HG02763 (cell line): ENCODE data around the gene CHSY3.

Source experiments
- ATAC-seq: cut with Tn5 transposase; IDR thresholded peaks from one replicate; pipeline ENCODE4 v1.9.1; 2021; ENCODE audit warnings: mild to moderate bottlenecking, moderate library complexity; ENCODE audit not compliant: unreplicated experiment

The CHSY3 gene

GRCh38 chr5:130021876-130022275 lies 117.6 kb downstream of the CHSY3 start:
- no peak for ATAC-seq

GRCh38 chr5:130023604-130024003 lies 119.3 kb downstream of the CHSY3 start:
- no peak for ATAC-seq

DNA sequence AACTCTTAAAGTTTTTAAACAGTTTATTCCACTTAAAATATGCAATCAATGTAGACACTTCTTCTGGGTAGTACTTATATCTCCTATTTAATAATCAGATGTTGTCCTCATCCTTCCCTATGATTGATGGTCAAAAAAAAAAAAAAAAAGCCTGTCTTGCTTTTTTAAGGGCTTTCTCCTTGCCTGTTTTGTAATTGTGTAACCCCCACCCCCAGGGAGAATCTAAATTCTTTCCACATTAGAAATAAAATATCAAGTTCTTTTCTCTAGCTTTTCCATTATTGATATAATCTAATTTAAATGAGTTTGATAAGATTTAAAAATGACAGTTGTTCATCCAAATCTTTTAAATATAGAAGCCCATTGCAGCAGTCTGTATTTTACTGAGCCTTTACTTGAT lies 119.7 kb downstream of the CHSY3 start:
- ATAC-seq: no peak

DNA sequence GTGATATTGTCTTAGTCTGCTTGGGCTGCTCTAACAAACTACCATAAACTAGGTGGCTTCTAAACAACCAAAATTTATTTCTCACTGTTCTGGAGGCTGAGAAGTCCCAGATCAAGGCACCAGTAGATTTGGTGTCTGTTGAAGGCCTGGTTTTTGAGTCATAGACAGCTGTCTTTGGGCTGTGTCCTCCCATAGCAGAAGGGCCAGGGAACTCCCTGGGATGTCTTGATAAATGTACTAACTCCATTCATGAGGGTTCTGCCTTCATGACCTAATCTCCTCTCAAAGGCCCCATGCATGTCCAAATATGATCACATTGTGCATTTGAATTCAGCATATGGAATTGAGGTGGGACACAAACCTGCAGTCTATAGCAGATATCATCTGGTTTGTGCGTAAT lies 121.2 kb downstream of the CHSY3 start:
- no peak for ATAC-seq

DNA sequence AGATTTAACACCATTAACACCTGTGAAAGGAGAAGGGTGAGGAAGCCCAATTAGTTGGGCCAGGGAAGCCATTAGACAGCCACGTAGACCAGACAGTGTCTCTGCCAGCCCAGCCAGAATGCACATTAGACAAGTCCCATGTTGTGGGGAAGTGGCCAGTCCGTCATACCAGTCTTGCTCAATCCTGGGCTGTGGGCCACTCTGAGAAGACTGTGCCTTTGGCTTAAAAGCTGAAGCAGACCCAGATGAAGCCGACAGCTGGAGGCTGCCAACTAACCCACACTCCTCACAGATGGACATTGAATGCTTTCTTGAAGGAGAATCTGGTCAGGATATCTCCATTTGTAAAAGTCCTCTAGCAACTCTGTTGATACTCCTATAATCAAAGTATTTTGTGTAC lies 128.5 kb downstream of the CHSY3 start:
- ATAC-seq: no peak

GRCh38 chr5:130034566-130035210 lies 130.4 kb downstream of the CHSY3 start:
- ATAC-seq: no peak

- ATAC-seq: no peak
These were observed 131.1 kb downstream of the CHSY3 start for GRCh38 chr5:130035388-130035787.

- ATAC-seq: no peak
These were observed 133.6 kb downstream of the CHSY3 start for GRCh38 chr5:130037905-130038304.

DNA sequence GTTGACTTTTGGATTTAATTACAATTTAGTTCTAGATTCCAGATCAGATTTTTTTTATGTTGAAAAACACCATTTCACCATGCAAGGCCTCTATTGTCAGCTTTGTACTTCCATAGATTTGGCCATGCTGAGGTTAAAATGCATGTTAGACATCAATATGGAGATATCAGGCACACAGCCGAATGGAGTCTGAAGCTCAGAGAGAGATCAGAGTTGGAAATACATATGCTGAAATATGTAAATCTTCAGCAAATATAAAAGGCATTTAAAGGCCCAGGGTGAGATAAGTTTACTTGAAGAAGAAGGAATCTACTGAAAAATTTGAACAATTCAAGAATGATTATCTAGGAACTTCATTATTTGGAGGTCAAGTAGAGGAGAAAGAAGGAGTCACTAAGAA lies 139.6 kb downstream of the CHSY3 start:
- ATAC-seq: no peak

DNA sequence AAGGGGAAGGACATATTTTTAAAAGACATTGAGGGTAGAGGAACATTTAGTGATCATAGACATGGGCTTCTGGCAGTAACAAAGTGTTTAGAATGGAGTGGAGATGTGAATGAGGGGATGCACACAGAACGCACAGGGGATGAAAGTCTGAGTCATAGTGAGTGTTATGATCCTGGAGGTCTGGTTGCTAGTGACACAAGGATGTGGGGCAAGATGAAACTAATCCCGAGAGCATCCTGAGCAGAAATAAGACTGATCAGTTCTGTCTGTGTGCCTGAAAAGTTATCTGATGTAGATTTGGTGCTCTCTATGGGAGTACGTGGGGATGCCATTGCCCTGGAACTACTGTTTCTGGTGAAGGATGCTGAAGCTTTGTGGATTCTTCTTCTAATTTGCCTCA lies 141.1 kb downstream of the CHSY3 start:
- no peak for ATAC-seq

DNA sequence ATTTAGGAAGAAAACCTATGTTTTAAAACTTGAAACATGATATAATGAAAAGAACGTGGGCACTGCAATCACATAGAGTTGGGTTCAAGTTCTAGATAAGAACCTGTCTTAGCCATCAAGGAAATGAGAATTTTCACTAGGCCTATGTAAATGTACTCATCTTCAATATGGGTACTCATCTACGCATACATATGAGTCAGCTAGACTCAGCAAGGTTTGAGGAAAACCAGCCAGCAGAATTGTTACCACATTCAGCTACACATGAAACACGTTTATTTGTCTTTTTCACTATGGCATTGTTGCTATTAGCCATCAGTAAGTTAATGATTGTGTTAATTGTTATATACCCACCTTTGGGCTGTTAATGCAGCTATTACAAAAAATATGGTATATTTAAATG lies 146.3 kb downstream of the CHSY3 start:
- no peak for ATAC-seq

GRCh38 chr5:130052752-130053151 lies 148.5 kb downstream of the CHSY3 start:
- no peak for ATAC-seq

DNA sequence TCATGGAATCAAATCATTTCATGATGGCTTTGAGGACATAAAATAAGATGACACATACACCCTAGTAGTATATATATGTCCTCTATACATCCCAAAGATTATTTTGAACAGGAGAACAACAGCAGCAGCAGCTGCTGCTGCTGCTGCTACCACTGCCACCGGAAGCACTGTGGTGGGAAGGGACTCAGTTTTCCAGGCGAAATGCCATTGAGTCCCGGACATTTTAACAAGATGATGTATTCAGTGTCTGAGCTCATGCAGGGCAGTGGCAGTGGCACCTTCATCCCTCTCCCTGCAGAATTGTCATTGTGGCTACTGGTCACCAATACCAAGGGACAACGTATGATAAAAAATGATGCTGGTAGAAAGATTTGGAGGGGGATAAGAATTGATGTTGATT lies 151.3 kb downstream of the CHSY3 start:
- no peak for ATAC-seq

DNA sequence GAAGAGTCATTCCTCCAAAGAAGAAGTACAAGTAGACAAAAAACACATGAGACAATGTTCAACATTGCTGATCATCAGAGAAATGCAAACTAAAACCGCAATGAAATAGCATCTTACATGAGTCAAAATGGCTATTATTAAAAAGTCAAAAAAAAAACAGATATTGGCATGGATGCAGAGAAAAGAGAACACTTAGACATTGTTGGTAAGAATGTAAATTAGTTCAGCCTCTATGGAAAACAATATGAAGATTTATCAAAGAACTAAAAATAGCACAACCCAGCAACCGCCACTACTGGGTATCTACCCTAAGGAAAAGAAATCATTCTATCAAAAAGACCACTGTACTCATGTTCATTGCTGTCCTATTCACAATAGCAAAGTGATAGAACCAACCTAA lies 157.5 kb downstream of the CHSY3 start:
- ATAC-seq: no peak

GRCh38 chr5:130063603-130064002 lies 159.3 kb downstream of the CHSY3 start:
- no peak for ATAC-seq

GRCh38 chr5:130064484-130064883 lies 160.2 kb downstream of the CHSY3 start:
- no peak for ATAC-seq

GRCh38 chr5:130065617-130066016 lies 161.4 kb downstream of the CHSY3 start:
- ATAC-seq: no peak

DNA sequence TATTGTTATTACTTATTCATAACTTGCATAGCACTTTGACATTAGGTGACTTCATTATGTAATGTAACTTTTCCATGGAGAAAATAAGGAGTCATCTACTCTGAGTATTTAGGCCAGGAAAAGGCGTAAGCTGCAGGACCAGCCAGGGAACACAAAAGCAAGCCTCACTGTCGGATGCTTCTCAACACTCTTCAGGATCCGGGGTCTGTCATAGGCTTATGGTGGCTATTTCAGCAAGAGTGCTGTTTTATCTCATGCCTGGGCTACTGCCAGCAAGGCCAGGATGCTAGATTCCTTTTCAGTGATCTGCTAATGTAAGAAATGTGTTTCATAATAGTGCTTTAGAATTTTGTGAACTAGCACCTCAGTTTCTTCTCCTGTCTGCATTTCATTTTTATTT lies 162.4 kb downstream of the CHSY3 start:
- no peak for ATAC-seq

- ATAC-seq: no peak
These were observed 163.1 kb downstream of the CHSY3 start for GRCh38 chr5:130067364-130067763.

- no peak for ATAC-seq
These were observed 163.8 kb downstream of the CHSY3 start for GRCh38 chr5:130068101-130068500.

- ATAC-seq: no peak
These were observed 164.7 kb downstream of the CHSY3 start for GRCh38 chr5:130068988-130069387.

DNA sequence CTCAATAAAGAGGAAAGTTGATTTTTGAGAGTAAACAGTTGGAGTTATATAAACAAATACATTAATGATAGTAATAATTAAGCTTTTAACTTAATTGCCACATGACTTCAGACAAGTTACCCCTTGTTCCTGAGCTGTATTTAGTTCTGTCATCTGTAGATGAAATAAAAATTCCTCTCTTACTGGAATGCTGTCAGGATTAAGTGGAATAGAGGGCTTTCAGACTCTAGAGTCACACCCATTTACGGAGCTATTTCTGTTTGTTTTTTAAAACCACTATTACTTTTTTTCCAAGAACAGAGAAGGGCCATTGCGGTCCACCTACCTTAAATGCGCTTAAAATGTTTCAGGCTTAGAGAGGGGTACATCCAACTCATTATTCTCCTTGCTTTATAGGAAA lies 170.6 kb downstream of the CHSY3 start:
- no peak for ATAC-seq

DNA sequence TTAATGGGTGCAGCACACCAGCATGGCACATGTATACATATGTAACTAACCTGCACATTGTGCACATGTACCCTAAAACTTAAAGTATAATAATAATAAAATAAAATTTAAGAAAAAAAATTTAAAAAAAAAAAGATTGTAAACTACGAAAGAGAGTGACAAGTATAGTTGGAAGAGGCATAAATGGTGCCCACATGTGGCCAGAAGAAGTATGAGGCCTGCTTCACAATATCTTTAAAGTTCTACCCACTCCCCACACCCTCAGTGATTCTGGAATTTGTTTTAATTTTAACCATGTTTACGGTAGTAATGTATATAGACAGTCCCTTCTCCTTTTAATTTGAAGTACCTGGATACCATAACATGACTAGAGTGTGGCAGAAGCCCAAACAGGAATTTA lies 172.7 kb downstream of the CHSY3 start:
- ATAC-seq: no peak
